Activated T-helper 1 cell treated with anti-CD3 and anti-CD28 coated beads, Interleukin-2, amount 50 U/mL, for 16 hours (primary cell): ENCODE data around the gene GPC3.
"Not testable (repeated sequence)": the region's sequence is repeated elsewhere in the genome, so short reads cannot be mapped to it uniquely, and the experiment has no call there.

Experiments used
- DNase-seq, 2 donors: peaks; one replicate each; pipeline ENCODE4 v3.0.0-alpha.2; 2020; ENCODE audit warnings: low read depth in 1 of 2, low spot score in 1 of 2

Gene GPC3

DNA sequence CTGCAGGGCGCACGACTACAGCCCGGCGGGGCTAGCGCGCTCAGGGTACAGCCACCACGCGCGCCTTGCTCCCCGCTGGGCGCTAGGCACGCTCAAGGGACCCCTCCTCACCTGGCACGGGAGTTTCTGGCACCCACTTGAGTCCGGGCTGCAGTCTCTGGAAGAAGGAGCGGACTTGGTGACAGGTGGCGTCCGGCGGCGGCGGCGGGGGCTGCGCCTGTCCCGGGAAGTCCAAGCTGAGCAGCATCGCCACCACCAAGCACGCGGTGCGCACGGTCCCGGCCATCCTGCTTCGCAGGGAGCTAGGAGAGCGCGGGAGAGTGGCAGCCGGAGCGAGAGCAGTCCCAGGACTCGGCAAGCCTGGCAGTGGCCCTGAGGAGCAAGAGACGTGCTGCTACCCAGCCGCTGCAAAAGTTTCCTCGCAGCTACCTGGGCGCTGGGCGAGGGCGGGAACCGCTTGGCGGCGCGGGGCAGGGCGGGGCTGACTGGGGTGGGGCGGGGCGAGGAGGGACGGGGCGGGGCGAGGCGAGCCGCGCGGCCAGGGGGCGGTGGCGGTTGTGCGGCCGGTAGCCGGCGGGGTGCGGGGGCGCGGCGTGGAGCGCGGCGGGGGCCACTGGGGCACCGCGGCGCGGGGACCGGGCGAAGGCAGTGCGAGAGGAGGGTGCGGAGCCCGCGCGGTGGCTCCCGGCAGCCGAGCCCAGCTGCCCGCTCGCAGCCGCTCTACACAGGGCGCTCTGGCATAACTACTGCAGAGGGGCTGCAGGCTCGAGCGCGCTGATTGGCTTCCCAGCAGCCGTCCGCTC, at the start of gene GPC3:
GPC3 (minus strand) TSS at position 431 of the 803 bp plus-strand sequence.
- peak in 1 of 2 donors; percentile 10 for DNase-seq

GRCh38 chrX:134032441-134032840, 47.0 kb upstream of the GPC3 start:
- DNase-seq = no peak

- DNase-seq = no peak
Observed at GRCh38 chrX:134026565-134027311, 41.3 kb upstream of the GPC3 start.

GRCh38 chrX:134025986-134026545, 40.7 kb upstream of the GPC3 start:
- DNase-seq = no peak

GRCh38 chrX:134024686-134025377, 39.4 kb upstream of the GPC3 start:
- DNase-seq = no peak

DNA sequence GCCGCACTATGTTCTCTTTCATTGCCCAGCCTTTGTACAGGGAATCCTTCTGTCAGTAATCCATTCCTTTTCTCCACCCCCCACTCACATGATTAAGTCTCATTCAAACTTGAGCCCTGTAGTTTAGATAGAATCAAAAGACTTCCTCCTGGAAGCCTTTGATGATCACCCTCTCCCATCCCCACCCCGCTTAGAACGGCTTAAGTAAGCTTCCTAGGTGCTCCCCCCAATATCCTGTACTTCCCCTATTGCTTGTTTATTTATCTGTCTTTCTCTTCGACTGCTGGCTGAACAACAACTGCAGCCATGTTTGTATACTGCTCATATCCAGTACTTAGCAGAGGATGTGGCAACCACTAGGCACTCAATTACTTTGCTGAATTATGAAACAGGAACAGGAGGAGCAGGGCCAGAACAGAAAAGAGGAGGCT, 38.5 kb upstream of the GPC3 start:
- DNase-seq = no peak

- no peak for DNase-seq
Observed at GRCh38 chrX:134020910-134021309, 35.5 kb upstream of the GPC3 start.

DNA sequence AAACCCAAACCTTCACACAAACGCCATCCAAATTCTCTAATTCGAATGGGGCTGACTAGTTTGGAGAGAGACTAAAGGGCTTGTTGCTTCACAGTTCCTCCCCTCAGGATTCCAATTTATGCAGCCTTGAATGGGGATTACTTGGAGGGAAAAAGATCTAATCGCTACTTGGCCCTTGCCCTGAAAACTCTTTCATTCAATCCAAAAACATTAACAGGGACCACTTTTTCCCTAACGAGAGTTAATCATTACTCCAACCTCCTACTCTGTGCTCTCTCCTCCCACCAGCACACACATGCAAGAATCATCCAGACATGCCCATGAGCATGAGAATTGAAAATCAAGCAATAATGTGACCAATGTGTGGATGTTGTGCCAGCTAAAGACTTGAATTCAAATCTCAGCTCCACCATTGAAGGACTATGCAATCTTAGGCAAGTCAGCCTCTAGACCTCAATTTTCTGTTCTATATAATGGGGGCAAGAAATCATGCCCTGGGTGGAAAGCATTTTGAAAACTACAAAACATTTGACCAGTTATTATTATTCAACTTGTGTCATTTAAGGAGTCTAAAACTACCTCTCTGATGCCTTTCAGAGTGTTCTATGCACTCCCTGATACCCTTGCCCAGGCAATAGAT, 34.3 kb upstream of the GPC3 start:
- DNase-seq = no peak

- DNase-seq = not testable (repeated sequence)
Observed at GRCh38 chrX:134016309-134016708, 30.9 kb upstream of the GPC3 start.

DNA sequence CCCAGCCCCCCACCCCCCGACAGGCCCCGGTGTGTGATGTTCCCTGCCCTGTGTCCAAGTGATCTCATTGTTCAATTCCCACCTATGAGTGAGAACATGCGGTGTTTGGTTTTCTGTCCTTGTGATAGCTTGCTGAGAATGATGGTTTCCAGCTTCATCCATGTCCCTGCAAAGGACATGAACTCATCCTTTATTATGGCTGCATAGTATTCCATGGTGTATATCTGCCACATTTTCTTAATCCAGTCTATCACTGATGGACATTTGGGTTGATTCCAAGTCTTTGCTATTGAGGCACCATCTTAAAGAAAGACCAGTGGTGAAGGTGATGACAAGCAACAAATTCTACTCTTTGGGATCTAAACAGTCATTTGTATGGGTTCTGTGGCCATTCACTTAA, 30.1 kb upstream of the GPC3 start:
- not testable (repeated sequence) for DNase-seq

DNA sequence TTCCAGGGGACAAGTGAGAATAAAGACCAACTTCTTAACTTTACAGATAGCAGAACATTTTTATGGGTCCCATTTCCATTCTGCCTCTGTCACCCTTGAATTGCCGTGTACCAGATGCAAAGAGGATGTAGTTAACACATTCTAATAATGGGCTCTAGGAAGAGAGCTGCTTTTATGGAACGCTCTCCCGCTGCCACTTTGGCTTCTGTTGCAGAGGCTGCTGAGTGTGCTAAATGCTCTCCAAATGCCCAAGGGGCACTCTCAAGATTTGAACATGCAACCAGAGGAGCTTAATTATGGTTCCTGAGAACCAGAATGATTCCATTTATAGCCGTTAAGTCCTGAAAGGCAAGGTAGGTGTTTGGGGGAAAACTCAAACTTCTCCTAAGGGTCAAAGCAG, 28.1 kb upstream of the GPC3 start:
- no peak for DNase-seq

DNA sequence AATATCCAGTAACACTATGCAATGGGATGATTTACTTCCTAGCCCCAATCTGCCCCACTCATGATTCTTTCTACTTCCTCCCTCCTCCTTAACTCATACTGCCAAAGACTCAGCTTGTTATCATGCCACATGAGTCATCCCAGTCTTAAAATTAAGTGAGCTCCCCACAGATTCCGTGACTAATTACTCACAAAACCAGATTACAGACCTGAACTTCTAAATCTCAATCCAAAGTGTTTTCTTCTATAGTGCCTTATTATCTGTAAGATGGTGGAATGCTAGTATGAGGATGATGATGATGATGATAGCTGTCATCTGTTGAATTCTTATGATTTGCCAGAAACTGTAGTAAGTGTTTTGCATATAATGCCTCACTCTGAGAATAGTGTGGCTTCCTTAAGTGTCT, 27.7 kb upstream of the GPC3 start:
- DNase-seq = no peak

GRCh38 chrX:134010690-134011089, 25.3 kb upstream of the GPC3 start:
- DNase-seq = no peak

- DNase-seq = no peak
Observed at GRCh38 chrX:134007716-134008115, 22.3 kb upstream of the GPC3 start.

DNA sequence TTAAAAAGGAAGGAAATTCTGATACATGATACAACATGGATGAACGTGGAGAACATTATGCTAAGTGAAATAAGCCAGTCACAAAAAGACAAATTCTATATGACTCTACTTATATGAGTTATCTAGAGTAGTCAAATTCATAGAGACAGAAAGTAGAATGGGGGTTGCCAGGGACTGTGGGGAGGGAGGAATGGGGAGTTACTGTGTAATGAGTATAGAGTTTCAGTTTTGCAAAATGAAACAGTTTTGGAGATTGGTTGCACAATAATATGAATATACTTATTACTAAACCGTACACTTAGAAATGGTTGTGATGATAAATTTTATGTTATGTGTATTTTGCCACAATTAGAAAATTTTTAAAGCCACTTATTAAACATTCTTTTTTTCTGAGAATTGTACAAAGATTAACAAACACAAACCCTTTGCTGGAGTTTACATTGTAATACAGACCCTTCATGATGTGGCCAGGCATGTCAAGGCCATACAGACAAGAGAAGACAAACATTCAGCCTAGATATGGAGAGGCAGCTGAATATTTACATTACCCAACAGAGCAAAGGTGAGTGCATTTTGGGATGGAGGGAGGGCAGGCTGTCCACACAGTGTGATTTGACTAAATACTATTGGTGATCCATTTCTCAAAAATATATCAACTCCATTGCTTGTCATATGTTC, 21.2 kb upstream of the GPC3 start:
- DNase-seq = no peak

DNA sequence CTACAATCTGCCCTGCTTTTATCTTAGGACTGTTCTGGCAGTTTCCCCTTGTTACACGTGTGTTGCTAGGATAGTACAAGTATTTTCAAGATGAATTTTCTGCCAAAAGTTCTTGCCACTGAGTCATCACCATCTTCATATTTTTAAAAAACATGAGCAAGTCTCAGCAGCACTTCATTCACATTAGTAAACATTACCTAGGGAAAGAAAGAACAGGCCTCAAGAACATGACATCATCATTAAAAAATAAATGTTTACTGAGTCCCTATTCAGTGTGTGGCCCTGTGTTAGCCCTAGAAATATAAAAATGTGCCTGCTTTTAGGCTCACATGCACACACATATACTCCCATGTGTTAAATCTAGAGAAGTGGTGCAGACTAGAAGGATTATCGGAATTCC, 18.7 kb upstream of the GPC3 start:
- DNase-seq = no peak

- DNase-seq = no peak
Observed at GRCh38 chrX:134002921-134003615, 17.7 kb upstream of the GPC3 start.

DNA sequence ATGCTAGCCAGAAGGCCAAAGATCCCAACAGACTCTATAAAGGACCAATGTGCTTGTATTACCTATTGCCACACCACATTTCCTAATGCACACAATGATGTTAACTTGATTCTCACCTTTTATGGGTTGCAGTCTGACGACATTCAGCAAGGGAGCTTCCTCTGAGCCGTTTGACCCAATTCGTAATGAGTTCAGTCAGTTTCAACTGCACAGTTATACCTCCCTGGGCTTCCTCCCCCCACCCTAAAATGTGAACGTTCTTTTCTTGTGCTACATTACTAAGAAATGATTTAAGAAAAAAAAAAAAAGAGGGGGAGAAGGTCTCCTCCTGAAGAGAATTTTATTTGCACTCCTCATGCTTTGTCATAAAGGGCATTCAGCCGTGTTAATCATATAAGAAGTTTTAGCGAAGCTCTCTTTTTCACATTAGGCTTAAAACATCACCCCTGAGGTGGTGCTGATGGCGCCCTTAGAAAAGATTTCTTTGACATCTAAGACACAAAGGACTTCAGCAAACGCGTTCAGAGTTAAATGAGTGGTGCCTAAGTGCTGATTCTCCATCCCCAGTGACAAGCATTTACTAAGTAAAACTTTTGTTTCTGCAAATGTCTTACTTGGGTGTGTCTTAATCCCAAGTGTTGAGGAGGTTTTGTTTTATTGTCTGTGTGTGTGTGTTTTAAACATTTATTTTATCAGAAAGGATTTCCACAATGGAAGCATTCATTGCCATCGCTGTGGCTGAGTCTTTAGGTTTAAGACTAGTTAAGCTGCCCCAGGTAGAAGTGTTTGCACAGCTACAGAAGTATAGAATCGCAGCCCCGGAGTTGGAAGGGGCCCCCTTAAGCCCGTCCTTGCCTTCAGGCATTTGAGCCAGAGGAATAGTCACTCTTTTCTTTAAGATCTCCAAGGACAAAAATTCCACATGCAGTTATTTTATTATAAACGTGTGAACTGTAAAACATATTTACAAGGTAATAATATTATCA, 15.2 kb upstream of the GPC3 start:
- no peak for DNase-seq
